Neural progenitor cell (in vitro differentiated cells): ENCODE results near the gene FOXN3.

ENCODE experiments used
- EZH2phosphoT487 ChIP-seq: fragments of 200-600 bp; sonication (generic); IDR thresholded peaks from 2 replicates; pipeline ENCODE4 v1.6.1; 2017; ENCODE audit warnings: antibody characterized with exemption
- TF ChIP-seq, protein P1 (sequence below): fragments of 200-600 bp; sonication (generic); IDR thresholded peaks from 2 replicates; pipeline ENCODE4 v1.5.1; 2017; ENCODE audit warnings: antibody characterized with exemption, mild to moderate bottlenecking

DNA sequence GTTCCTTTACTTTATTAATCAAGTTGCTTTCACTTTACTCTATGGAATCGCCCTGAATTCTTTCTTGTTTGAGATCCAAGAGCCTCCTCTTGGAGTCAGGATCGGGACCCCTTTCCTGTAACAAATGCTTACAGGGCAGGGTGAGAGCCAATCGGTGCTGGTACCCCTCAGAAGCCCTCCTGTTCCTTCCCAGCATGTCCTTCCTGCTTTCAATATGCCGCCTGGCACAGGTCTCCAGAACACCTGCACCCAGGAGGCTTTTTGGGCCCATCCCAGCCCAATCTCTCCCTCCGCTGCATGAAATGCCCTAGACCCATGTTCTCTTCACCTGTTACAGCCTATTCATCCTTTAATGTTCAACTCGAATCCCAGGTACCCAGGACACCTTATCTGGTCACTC is 122.2 kb downstream of the FOXN3 start:
- TF ChIP-seq, protein P1, sequence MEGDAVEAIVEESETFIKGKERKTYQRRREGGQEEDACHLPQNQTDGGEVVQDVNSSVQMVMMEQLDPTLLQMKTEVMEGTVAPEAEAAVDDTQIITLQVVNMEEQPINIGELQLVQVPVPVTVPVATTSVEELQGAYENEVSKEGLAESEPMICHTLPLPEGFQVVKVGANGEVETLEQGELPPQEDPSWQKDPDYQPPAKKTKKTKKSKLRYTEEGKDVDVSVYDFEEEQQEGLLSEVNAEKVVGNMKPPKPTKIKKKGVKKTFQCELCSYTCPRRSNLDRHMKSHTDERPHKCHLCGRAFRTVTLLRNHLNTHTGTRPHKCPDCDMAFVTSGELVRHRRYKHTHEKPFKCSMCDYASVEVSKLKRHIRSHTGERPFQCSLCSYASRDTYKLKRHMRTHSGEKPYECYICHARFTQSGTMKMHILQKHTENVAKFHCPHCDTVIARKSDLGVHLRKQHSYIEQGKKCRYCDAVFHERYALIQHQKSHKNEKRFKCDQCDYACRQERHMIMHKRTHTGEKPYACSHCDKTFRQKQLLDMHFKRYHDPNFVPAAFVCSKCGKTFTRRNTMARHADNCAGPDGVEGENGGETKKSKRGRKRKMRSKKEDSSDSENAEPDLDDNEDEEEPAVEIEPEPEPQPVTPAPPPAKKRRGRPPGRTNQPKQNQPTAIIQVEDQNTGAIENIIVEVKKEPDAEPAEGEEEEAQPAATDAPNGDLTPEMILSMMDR, result no peak
- no peak for TF ChIP-seq EZH2phosphoT487
